Ammon's horn (tissue), 1 donor: ENCODE results near the gene PLGLB1.
"Not testable (repeated sequence)": the region's sequence is repeated elsewhere in the genome, so short reads cannot be mapped to it uniquely, and the experiment has no call there.

Source experiments
- DNase-seq: peaks from one replicate; pipeline ENCODE4 v3.0.0-alpha.2; 2016; ENCODE audit warnings: low spot score

The PLGLB1 gene

DNA sequence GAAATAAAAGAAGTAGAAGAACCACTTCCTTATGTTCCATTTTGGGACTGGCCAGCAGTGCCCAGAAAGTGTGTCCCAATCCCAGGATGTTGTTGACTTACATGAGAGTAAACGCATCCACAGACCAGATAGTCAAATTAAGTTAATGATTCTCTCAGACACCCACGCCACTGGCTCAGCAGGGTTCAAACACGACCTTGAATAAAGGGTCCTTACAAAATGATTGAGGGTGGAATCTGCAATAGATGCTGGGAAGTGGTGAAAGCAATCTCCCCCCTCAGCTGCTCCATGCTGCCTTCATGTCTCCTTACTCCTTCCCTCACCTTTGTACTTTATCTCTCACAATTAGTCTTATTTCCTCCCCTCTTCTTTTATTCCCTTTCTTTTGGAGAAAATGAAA is at the start of gene PLGLB1:
PLGLB1 (minus strand) TSS at position 101 of the 400 bp plus-strand sequence; CDS start at position 40, 61 bp downstream.
- DNase-seq: peak; percentile 0

GRCh38 chr2:87064305-87064704 is 42.7 kb upstream of the PLGLB1 start:
- DNase-seq: not testable (repeated sequence)

DNA sequence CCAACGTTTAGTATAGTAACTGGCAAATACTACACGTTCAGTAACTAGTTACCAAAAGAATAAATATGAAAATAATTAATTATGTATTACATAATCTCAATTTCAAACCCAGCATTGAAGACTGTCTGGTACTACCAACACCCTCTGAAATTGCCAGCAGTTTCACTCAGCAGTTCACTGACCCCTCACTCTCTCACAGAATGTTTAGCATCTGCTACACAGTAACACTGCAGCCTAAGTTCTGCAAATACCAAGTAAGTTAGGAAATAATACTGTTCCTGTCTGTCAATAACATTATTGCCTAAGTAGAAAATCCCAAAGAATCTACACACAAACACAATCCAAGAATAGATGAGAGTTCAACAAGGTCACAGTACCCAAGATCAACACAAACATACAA is 41.8 kb upstream of the PLGLB1 start:
- not testable (repeated sequence) for DNase-seq

- not testable (repeated sequence) for DNase-seq
Measured at GRCh38 chr2:87061519-87061918, 39.9 kb upstream of the PLGLB1 start.

GRCh38 chr2:87057606-87058005 is 36.0 kb upstream of the PLGLB1 start:
- DNase-seq: not testable (repeated sequence)

DNA sequence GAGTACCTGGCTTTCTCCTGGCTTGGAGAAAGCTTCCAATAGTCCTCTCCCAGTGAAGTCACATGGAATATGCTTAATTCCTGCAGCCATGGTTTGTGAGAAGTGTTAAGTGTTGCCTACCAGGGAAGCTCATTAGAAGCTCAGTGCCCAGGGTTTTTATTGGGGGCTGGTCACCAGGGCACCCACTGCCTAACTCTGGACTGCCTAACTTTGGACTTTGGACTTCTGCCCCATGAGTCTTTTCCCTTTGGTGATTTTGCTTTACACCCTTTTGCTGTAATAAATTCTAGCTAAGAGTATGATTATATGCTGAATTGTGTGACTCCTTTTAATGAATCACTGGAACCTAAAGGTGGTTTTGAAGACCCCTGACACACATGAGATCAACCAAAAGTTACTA is 35.2 kb upstream of the PLGLB1 start:
- not testable (repeated sequence) for DNase-seq

DNA sequence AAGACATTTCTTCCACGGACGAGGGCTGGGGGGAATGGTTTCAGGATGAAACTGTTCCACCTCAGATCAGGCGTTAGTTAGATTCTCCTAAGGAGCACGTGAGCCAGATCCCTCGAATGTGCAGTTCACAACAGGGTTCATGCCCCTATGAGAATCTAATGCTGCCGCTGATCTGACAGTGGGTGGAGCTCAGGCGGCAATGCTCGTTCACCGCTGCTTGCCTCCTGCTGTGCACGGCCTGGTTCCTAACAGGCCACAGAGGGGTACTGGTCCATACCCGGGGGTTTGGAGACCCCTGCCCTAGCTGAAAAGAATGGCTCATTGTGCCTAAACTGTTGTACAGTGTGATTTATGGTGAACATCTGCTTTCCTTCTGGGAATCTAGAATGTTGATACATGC is 34.8 kb upstream of the PLGLB1 start:
- not testable (repeated sequence) for DNase-seq

DNA sequence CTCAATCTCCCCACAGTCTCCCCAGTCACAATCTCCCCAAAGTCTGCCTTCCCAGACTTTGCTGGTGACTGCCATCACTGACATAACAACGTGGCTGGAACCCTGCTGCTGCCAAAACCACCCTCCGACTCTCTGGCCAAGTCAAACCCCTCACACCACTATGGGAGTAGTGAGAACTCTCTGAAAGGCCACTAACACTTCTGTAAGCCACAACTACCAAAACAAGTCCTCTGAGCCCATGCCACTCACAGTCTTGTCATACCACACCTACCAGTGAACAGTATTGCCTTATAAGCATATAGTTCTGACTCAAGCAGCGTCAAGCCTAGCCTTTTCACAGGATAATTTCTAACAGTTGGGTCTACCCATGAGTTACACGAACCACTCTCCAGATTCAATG is 32.7 kb upstream of the PLGLB1 start:
- not testable (repeated sequence) for DNase-seq

- DNase-seq: not testable (repeated sequence)
Measured at GRCh38 chr2:87041321-87041978, 19.8 kb upstream of the PLGLB1 start.

- not testable (repeated sequence) for DNase-seq
Measured at GRCh38 chr2:87028607-87029006, 7.0 kb upstream of the PLGLB1 start.

GRCh38 chr2:87026816-87027215 is 5.2 kb upstream of the PLGLB1 start:
- DNase-seq: not testable (repeated sequence)

- not testable (repeated sequence) for DNase-seq
Measured at GRCh38 chr2:87025927-87026326, 4.3 kb upstream of the PLGLB1 start.

DNA sequence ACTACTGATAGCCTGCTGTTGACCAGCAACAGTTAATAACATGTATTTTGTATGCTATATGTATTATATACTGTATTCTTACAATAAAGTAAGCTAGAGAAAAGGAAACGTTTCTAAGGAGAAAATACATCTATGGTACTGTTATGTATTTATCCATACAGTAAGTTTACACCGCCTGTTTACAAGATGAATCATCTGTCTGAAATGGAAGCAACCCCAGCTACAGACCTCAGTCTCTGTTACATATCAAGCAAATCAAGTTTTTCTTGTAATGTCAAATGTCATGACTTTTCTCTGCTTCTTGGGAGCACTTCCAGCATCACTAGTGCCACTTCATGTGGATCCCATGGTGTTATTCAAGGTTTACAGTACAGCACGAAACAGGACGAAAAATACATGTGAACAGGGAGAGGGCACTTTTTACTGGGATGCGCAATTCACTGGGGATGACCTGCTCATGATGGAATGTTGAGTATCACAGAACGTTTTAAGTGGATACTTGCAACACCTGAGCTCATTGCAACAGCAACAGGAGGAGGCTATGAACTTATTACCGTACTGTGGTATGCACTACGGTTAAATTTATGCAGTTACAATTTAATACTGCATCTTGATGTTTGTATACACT is 2.5 kb upstream of the PLGLB1 start:
- not testable (repeated sequence) for DNase-seq

DNA sequence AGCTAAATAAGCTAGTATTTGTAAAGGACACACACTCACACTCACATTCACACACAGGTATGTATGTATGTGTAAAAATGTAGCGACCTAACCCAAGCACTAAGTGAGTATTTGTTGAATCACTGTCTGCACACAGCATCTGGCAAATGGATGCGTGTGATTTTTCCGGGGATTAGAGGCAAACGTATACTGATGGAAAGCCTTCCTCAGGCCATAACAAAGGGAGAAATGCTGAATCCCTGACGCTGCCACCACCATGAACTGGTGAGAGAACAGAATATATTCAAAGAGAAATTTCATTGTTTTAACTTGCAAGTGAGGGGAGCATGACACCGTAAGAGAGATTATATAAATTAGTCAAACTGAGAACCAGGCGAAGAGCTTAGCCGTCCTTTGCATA is 601 bp downstream of the PLGLB1 start:
- not testable (repeated sequence) for DNase-seq

GRCh38 chr2:87019053-87019452 is 2.6 kb downstream of the PLGLB1 start:
- DNase-seq: peak; percentile 0

DNA sequence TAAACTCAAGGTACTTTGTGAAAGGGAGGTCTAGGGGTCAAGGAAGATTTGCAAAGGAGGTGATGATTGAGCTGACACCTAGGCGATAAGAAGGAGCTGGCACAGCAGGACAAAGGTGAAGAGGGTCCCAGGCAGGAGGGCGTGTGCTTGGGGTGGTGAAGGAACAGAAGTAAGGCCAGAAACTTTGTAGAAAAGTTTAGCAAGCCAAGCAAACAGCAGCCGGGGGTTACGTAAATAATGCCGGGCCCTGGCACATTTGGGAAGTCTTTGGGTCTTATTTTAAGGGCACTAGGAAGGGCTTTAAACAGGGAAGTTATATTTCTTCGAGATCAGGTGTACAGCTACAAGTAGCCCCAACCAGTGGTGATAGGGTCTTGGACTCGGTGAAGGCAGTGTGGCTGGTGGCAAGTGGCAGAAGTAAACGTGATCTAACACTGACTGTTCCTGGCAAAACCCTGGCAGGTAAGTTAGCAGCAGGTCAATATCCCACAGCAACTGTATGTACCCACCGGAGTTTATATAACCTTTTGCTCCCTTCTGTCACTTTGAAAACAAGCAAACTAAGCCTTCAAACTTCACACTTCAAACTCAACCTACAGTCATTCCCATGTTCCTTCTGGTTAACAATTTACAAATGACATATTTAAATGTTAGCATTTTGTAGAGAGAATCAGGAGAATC is 7.0 kb downstream of the PLGLB1 start:
- not testable (repeated sequence) for DNase-seq

DNA sequence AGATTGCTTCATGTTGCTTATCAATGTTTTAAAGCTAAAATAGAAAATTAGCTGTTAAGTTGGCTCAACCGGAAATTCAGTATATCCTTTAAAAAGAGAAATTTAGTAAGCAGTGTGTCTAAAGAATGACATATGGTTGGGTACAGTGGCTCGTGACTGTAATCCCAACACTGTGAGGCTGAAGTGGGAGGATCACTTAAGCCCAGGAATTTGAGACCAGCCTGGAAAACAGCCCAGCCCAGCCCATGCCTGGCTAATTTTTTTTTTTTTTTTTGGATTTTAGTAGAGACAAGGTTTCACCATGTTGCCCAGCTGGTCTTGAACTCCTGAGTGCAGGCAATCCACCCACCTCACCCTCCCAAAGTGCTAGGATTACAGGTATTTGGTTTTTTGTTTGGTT is 17.2 kb downstream of the PLGLB1 start:
- not testable (repeated sequence) for DNase-seq
